Neuronal stem cell (in vitro differentiated cells): ENCODE measurements around the gene PLAC8.
"Not testable (repeated sequence)": the region's sequence is repeated elsewhere in the genome, so short reads cannot be mapped to it uniquely, and the experiment has no call there.

Experiments
- DNase-seq: peaks from one replicate; pipeline ENCODE4 v3.0.0-alpha.2; 2013; ENCODE audit warnings: low spot score
- H2AFZ ChIP-seq: one replicate; pipeline ENCODE4 v1.6.1; 2013; ENCODE audit warnings: mild to moderate bottlenecking, low read length, inconsistent platforms
- H2AK5ac ChIP-seq: 2 replicates; pipeline ENCODE4 v1.6.1; 2013; ENCODE audit warnings: low read depth, mild to moderate bottlenecking, inconsistent platforms, low read length, moderate library complexity, mixed read lengths
- H2BK120ac ChIP-seq: 2 replicates; pipeline ENCODE4 v1.6.1; 2013; ENCODE audit warnings: low read depth, mild to moderate bottlenecking, inconsistent platforms, low read length, moderate library complexity, mixed read lengths
- H2BK12ac ChIP-seq: one replicate; pipeline ENCODE4 v1.6.1; 2013; ENCODE audit warnings: low read length, inconsistent platforms
- H2BK15ac ChIP-seq: 2 replicates; pipeline ENCODE4 v1.6.1; 2013; ENCODE audit warnings: mild to moderate bottlenecking, low read length, inconsistent platforms, mixed read lengths
- H2BK5ac ChIP-seq: one replicate; pipeline ENCODE4 v1.6.1; 2013; ENCODE audit warnings: inconsistent platforms, mild to moderate bottlenecking, low read length, moderate library complexity
- H3K14ac ChIP-seq: one replicate; pipeline ENCODE4 v1.6.1; 2013; ENCODE audit warnings: low read length, inconsistent platforms
- H3K18ac ChIP-seq: 2 replicates; pipeline ENCODE4 v1.6.1; 2013; ENCODE audit warnings: low read length, inconsistent platforms
- H3K23ac ChIP-seq: 2 replicates; pipeline ENCODE4 v1.6.1; 2013; ENCODE audit warnings: low read depth, mild to moderate bottlenecking, mixed read lengths, low read length, inconsistent platforms; ENCODE audit not compliant: poor library complexity
- H3K27ac ChIP-seq: replicated peaks from 3 replicates; pipeline ENCODE4 v1.5.1; 2013; ENCODE audit warnings: low read length, inconsistent platforms
- H3K27me3 ChIP-seq, 3 experiments: 2 replicates each; pipeline ENCODE4 v1.6.1; 2013; ENCODE audit warnings: low read length in 3 of 3, mild to moderate bottlenecking in 2 of 3, inconsistent platforms in 1 of 3, low read depth in 1 of 3, mixed read lengths in 1 of 3, moderate library complexity in 1 of 3; ENCODE audit not compliant: control insufficient read depth in 3 of 3, insufficient read depth in 3 of 3
- H3K36me3 ChIP-seq, 2 donors: replicated peaks in 1 of 2; 2 replicates each; pipeline ENCODE4 v1.6.1; 2013; ENCODE audit warnings: low read length in 2 of 2; ENCODE audit not compliant: control insufficient read depth in 2 of 2, insufficient read depth in 2 of 2
- H3K4ac ChIP-seq: 2 replicates; pipeline ENCODE4 v1.6.1; 2013; ENCODE audit warnings: inconsistent platforms, mild to moderate bottlenecking, low read length, moderate library complexity
- H3K4me1 ChIP-seq, 2 donors: 1 replicate in 1 of 2; 2 replicates in 1 of 2; pipeline ENCODE4 v1.6.1; 2013; ENCODE audit warnings: low read length in 2 of 2, low read depth in 1 of 2; ENCODE audit not compliant: control insufficient read depth in 2 of 2, insufficient read depth in 1 of 2
- H3K4me2 ChIP-seq: one replicate; pipeline ENCODE4 v1.6.1; 2013; ENCODE audit warnings: mild to moderate bottlenecking, low read length, inconsistent platforms; ENCODE audit not compliant: insufficient read depth, poor library complexity, severe bottlenecking
- H3K4me3 ChIP-seq, 2 donors: 2 replicates each; pipeline ENCODE4 v1.5.1; 2013; ENCODE audit warnings: low read length in 2 of 2, mild to moderate bottlenecking in 2 of 2, inconsistent platforms in 1 of 2, moderate library complexity in 1 of 2
- H3K79me1 ChIP-seq: one replicate; pipeline ENCODE4 v1.6.1; 2013; ENCODE audit warnings: low read depth, mild to moderate bottlenecking, inconsistent platforms, low read length, moderate library complexity
- H3K9ac ChIP-seq: one replicate; pipeline ENCODE4 v1.6.1; 2013; ENCODE audit warnings: mild to moderate bottlenecking, low read depth, low read length, inconsistent platforms; ENCODE audit not compliant: poor library complexity
- H3K9me3 ChIP-seq, 2 donors: replicated peaks in 1 of 2; 2 replicates each; pipeline versions ENCODE3 to v1.6.1; 2013; ENCODE audit warnings: low read length in 2 of 2, mild to moderate bottlenecking in 2 of 2, inconsistent platforms in 1 of 2, low read depth in 1 of 2, mixed read lengths in 1 of 2, moderate library complexity in 1 of 2; ENCODE audit not compliant: control insufficient read depth in 2 of 2, insufficient read depth in 1 of 2
- H4K8ac ChIP-seq: one replicate; pipeline ENCODE4 v1.6.1; 2013; ENCODE audit warnings: low read depth, mild to moderate bottlenecking, inconsistent platforms, low read length, moderate library complexity
- H4K91ac ChIP-seq: one replicate; pipeline ENCODE4 v1.6.1; 2013; ENCODE audit warnings: low read length, low read depth, mild to moderate bottlenecking, inconsistent platforms; ENCODE audit not compliant: poor library complexity
- WGBS, 2 donors: extraction: QIAGEN DNeasy Blood & Tissue Kit; methylation state at CpG; one replicate each; pipeline ENCODE4 v1.1.7; 2013; ENCODE audit warnings: missing lambda C conversion rate in 2 of 2, mixed read lengths in 1 of 2; ENCODE audit not compliant: insufficient read length in 2 of 2, insufficient replicate concordance in 1 of 2; ENCODE audit errors: extremely low coverage in 2 of 2; 5-methylcytosine and 5-hydroxymethylcytosine counted together

The PLAC8 gene

GRCh38 chr4:83075311-83076095 is 39.0 kb downstream of the PLAC8 start:
- Histone ChIP-seq H3K4me1 (no peaks in the 10 kb centered on the region), H3K27me3 (no peaks in the 10 kb centered on the region), H2BK5ac (no peak overlapping the region), H3K18ac (no peak overlapping the region), H3K36me3 (peaks cover 5 to 42% of the 10 kb centered on the region in 2 donors), H3K14ac (no peak overlapping the region), H3K79me1 (no peaks in the 10 kb centered on the region), H4K8ac (no peak overlapping the region), H3K23ac (no peak overlapping the region), H2BK120ac (no peak overlapping the region), H3K4ac (no peak overlapping the region), H3K9ac (no peak overlapping the region), H2BK15ac (no peak overlapping the region), H2AFZ (no peak overlapping the region), H3K4me3 (no peak overlapping the region), H2BK12ac (no peak overlapping the region), H3K27ac (no peak overlapping the region), H3K4me2 (no peak overlapping the region), H2AK5ac (no peak overlapping the region), H4K91ac (no peak overlapping the region), H3K9me3 (no peaks in the 10 kb centered on the region)
- no CpG with 5 or more reads among the region's 4 CpGs for WGBS, 2 donors
- DNase-seq, result no peak

DNA sequence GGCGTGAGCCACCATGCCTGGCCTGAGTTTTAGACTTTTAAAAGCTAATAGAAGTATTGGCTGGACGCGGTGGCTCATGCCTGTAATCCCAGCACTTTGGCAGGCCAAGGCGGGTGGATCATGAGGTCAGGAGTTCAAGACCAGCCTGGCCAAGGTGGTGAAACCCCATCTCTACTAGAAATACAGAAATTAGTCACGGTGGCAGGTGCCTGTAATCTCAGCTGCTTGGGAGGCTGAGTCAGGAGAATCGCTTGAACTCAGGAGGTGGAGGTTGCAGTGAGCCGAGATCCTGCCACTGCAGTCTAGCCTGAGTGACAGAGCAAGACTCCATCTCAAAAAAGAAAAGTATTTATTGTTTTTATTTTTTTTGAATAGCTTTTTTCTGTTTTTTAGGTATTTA is 39.7 kb downstream of the PLAC8 start:
- not testable (repeated sequence) for H2BK5ac ChIP-seq, H3K14ac ChIP-seq, H4K8ac ChIP-seq, H3K9ac ChIP-seq, H2BK120ac ChIP-seq, H2BK15ac ChIP-seq, H3K23ac ChIP-seq, H3K4me2 ChIP-seq, H2AK5ac ChIP-seq, H3K27ac ChIP-seq, H3K4me1 ChIP-seq, H2BK12ac ChIP-seq, DNase-seq, H4K91ac ChIP-seq, H3K18ac ChIP-seq, H3K4me3 ChIP-seq, H3K27me3 ChIP-seq, H3K4ac ChIP-seq, H3K9me3 ChIP-seq, H2AFZ ChIP-seq, H3K79me1 ChIP-seq
- H3K36me3 ChIP-seq, result peaks cover 5 to 49% of the 10 kb centered on the region in 2 donors
- WGBS, 2 donors, result no CpG with 5 or more reads among the region's 7 CpGs

- H2AK5ac ChIP-seq, result no peak overlapping the region
- H2BK120ac ChIP-seq, result no peak overlapping the region
- H2BK5ac ChIP-seq, result no peak overlapping the region
- no peak overlapping the region for H3K4me3 ChIP-seq
- no peak overlapping the region for H2BK12ac ChIP-seq
- H3K23ac ChIP-seq, result no peak overlapping the region
- H3K9ac ChIP-seq, result no peak overlapping the region
- no peaks in the 10 kb centered on the region for H3K27me3 ChIP-seq
- H4K91ac ChIP-seq, result no peak overlapping the region
- WGBS, 2 donors, result no CpG with 5 or more reads among the region's 10 CpGs
- no peak overlapping the region for H3K4me2 ChIP-seq
- no peak overlapping the region for H3K4ac ChIP-seq
- no peak overlapping the region for H4K8ac ChIP-seq
- H2AFZ ChIP-seq, result no peak overlapping the region
- H2BK15ac ChIP-seq, result no peak overlapping the region
- peak; percentile 37 for DNase-seq
- H3K79me1 ChIP-seq, result no peaks in the 10 kb centered on the region
- no peak overlapping the region for H3K27ac ChIP-seq
- H3K14ac ChIP-seq, result no peak overlapping the region
- no peaks in the 10 kb centered on the region for H3K4me1 ChIP-seq
- peaks cover 7 to 55% of the 10 kb centered on the region in 2 donors for H3K36me3 ChIP-seq
- no peak overlapping the region for H3K18ac ChIP-seq
- H3K9me3 ChIP-seq, result no peaks in the 10 kb centered on the region
These were observed 40.3 kb downstream of the PLAC8 start for GRCh38 chr4:83074086-83074704.

GRCh38 chr4:83071116-83071515 is 43.4 kb downstream of the PLAC8 start:
- H3K4me1 ChIP-seq, result no peaks in the 10 kb centered on the region
- no peak overlapping the region for H3K14ac ChIP-seq
- no peak overlapping the region for H2BK5ac ChIP-seq
- H2AFZ ChIP-seq, result no peak overlapping the region
- H3K18ac ChIP-seq, result no peak overlapping the region
- H3K9me3 ChIP-seq, result no peaks in the 10 kb centered on the region
- H3K23ac ChIP-seq, result no peak overlapping the region
- H3K4me2 ChIP-seq, result no peak overlapping the region
- no peak overlapping the region for H2BK15ac ChIP-seq
- no peak for DNase-seq
- no peak overlapping the region for H3K4ac ChIP-seq
- H2BK12ac ChIP-seq, result no peak overlapping the region
- no peak overlapping the region for H4K91ac ChIP-seq
- no peaks in the 10 kb centered on the region for H3K79me1 ChIP-seq
- H2BK120ac ChIP-seq, result no peak overlapping the region
- no CpG with 5 or more reads among the region's 1 CpG for WGBS, 2 donors
- H3K4me3 ChIP-seq, result no peak overlapping the region
- no peak overlapping the region for H2AK5ac ChIP-seq
- no peak overlapping the region for H3K9ac ChIP-seq
- H3K36me3 ChIP-seq, result peaks cover 9 to 73% of the 10 kb centered on the region in 2 donors
- no peak overlapping the region for H4K8ac ChIP-seq
- no peak overlapping the region for H3K27ac ChIP-seq
- H3K27me3 ChIP-seq, result no peaks in the 10 kb centered on the region
